Left ventricle myocardium inferior (tissue), 1 donor: Measurements from ENCODE around the gene P2RX7. TPM values are rescaled to one million over a fixed set of nuclear protein-coding genes. Genes with fewer than 3 reads are reported as not detected.
"Not testable (repeated sequence)": the region's sequence is repeated elsewhere in the genome, so short reads cannot be mapped to it uniquely, and the experiment has no call there.

Experiments
- DNase-seq: peaks from one replicate; pipeline ENCODE4 v3.0.0-alpha.2; 2020
- H3K27ac ChIP-seq: fragments of 200-600 bp; replicated peaks from 2 replicates; pipeline ENCODE4 v1.8.0; 2021
- H3K27me3 ChIP-seq: fragments of 200-600 bp; 2 replicates; pipeline ENCODE4 v1.8.0; 2021; ENCODE audit warnings: low read depth
- H3K36me3 ChIP-seq: fragments of 200-600 bp; 2 replicates; pipeline ENCODE4 v1.8.0; 2021
- H3K4me1 ChIP-seq: fragments of 200-600 bp; 2 replicates; pipeline ENCODE4 v1.8.0; 2021
- H3K4me3 ChIP-seq: fragments of 200-600 bp; 2 replicates; pipeline ENCODE4 v1.8.0; 2021; ENCODE audit warnings: mild to moderate bottlenecking, moderate library complexity
- H3K9me3 ChIP-seq: fragments of 200-600 bp; replicated peaks from 2 replicates; pipeline ENCODE4 v1.8.0; 2021
- CTCF ChIP-seq: fragments of 200-600 bp; IDR thresholded peaks from 2 replicates; pipeline ENCODE4 v1.8.0; 2021; ENCODE audit warnings: antibody characterized with exemption, mild to moderate bottlenecking, borderline replicate concordance
- intact Hi-C: fragments of 100-400 bp; cut with micrococcal nuclease; formaldehyde crosslinking; loops from one replicate; pipeline ENCODE4 v1.11.0; 2022
- total RNA-seq: library from RNA; stranded (reverse); fragmentation: NEBNext Ultra II Directional; extraction: Animal tissue kit (Norgen Biotek cat#: 25700); gene quantifications from one replicate; pipeline ENCODE4 v1.2.1, GENCODE V29; 2021
- donor health status: DM: no; HTN: yes; CAD: no; lungs with severe emphysema.

P2RX7 gene
- total RNA-seq, 1 donor from 2014 or later = 1.6 TPM

GRCh38 chr12:121196902-121197301 lies 64.2 kb downstream of the P2RX7 start:
- Histone ChIP-seq H3K27ac (no peak overlapping the region), H3K9me3 (no peaks in the 10 kb centered on the region), H3K27me3 (no peaks in the 10 kb centered on the region), H3K4me3 (no peak overlapping the region), H3K36me3 (no peaks in the 10 kb centered on the region), H3K4me1 (no peaks in the 10 kb centered on the region)
- intact Hi-C loops = no loop called here
- no peak for DNase-seq
- no peak for TF ChIP-seq CTCF

GRCh38 chr12:121198949-121199348 lies 66.3 kb downstream of the P2RX7 start:
- Histone ChIP-seq H3K27ac (no peak overlapping the region), H3K9me3 (no peaks in the 10 kb centered on the region), H3K4me3 (no peak overlapping the region), H3K27me3 (no peaks in the 10 kb centered on the region), H3K36me3 (no peaks in the 10 kb centered on the region), H3K4me1 (peaks cover 8% of the 10 kb centered on the region)
- DNase-seq = no peak
- no peak for TF ChIP-seq CTCF
- intact Hi-C loops = no loop called here

GRCh38 chr12:121201140-121201539 lies 68.5 kb downstream of the P2RX7 start:
- H3K27me3 ChIP-seq, H3K4me1 ChIP-seq, H3K36me3 ChIP-seq, H3K9me3 ChIP-seq, DNase-seq, intact Hi-C loops, H3K27ac ChIP-seq, H3K4me3 ChIP-seq: not testable (repeated sequence)

GRCh38 chr12:121202407-121203355 lies 70.0 kb downstream of the P2RX7 start:
- Histone ChIP-seq H3K27me3 (no peaks in the 10 kb centered on the region), H3K27ac (peak overlapping the region; percentile 23), H3K36me3 (no peaks in the 10 kb centered on the region), H3K9me3 (no peaks in the 10 kb centered on the region), H3K4me1 (peaks cover 8% of the 10 kb centered on the region), H3K4me3 (no peak overlapping the region)
- intact Hi-C loops = no loop called here
- no peak for DNase-seq
- no peak for TF ChIP-seq CTCF

- intact Hi-C loops = no loop called here
- TF ChIP-seq CTCF = no peak
- no peaks in the 10 kb centered on the region for H3K9me3 ChIP-seq
Observed at GRCh38 chr12:121203482-121203881, 70.8 kb downstream of the P2RX7 start.

GRCh38 chr12:121205491-121205890 lies 72.8 kb downstream of the P2RX7 start:
- Histone ChIP-seq H3K4me3 (no peak overlapping the region), H3K27me3 (no peaks in the 10 kb centered on the region), H3K36me3 (no peaks in the 10 kb centered on the region), H3K9me3 (no peaks in the 10 kb centered on the region), H3K4me1 (peaks cover 19% of the 10 kb centered on the region), H3K27ac (no peak overlapping the region)
- intact Hi-C loops = no loop called here
- no peak for DNase-seq
- no peak for TF ChIP-seq CTCF

More at GRCh38 chr12:121203482-121203881, 70.8 kb downstream of the P2RX7 start:
- Histone ChIP-seq H3K27me3 (no peaks in the 10 kb centered on the region), H3K4me1 (peaks cover 8% of the 10 kb centered on the region), H3K27ac (no peak overlapping the region), H3K36me3 (no peaks in the 10 kb centered on the region), H3K4me3 (no peak overlapping the region)
- DNase-seq = no peak

- H3K27ac ChIP-seq, DNase-seq, H3K27me3 ChIP-seq, H3K9me3 ChIP-seq, H3K4me3 ChIP-seq, H3K36me3 ChIP-seq, intact Hi-C loops: not testable (repeated sequence)
- H3K4me1 ChIP-seq = peaks cover 20% of the 10 kb centered on the region
Observed at GRCh38 chr12:121208571-121208970, 75.9 kb downstream of the P2RX7 start.
